Measurements from ENCODE around the gene CNTFR.

The CNTFR gene

DNA sequence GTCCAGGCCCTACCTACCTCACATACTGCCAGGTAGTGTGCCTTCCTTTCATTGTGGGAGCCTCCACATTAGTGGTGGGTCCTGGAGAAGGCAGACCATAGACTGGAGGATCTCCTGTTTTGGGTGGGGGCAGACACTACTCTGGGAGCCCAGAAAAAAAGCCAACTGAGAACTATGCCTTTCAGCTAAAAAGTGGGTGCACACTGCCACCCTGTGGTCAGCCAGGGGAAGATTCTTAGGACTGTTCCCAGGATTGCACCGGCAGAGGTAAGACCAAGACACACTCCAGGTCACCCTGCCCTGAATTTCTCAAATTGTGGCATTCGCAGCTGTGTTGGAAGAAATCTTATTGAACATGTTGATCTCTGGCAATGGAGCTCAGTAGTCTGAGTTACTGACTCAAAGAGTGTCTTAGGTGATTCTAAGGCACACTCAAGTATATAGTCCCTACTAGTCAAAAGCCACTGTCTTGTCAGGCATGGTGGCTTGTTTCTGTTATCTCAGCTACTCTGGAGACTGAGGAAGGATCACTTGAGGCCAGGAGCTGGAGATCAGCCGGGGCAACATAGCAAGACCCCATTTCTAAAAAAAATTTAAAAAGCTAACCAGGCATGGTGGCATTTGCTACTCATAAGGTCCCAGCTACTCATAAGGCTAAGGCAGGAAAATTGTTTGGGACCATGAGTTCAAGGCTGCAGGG lies 44.5 kb upstream of the CNTFR start:
- DNase-seq (ENCODE audit: low spot score) = no peak
- Histone ChIP-seq H3K27ac (no peak overlapping the region), H3K4me3 (no peak overlapping the region)
- TF ChIP-seq, protein P1, sequence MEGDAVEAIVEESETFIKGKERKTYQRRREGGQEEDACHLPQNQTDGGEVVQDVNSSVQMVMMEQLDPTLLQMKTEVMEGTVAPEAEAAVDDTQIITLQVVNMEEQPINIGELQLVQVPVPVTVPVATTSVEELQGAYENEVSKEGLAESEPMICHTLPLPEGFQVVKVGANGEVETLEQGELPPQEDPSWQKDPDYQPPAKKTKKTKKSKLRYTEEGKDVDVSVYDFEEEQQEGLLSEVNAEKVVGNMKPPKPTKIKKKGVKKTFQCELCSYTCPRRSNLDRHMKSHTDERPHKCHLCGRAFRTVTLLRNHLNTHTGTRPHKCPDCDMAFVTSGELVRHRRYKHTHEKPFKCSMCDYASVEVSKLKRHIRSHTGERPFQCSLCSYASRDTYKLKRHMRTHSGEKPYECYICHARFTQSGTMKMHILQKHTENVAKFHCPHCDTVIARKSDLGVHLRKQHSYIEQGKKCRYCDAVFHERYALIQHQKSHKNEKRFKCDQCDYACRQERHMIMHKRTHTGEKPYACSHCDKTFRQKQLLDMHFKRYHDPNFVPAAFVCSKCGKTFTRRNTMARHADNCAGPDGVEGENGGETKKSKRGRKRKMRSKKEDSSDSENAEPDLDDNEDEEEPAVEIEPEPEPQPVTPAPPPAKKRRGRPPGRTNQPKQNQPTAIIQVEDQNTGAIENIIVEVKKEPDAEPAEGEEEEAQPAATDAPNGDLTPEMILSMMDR (IDR thresholded peaks at IDR 0.05) = peak; percentile 73

DNA sequence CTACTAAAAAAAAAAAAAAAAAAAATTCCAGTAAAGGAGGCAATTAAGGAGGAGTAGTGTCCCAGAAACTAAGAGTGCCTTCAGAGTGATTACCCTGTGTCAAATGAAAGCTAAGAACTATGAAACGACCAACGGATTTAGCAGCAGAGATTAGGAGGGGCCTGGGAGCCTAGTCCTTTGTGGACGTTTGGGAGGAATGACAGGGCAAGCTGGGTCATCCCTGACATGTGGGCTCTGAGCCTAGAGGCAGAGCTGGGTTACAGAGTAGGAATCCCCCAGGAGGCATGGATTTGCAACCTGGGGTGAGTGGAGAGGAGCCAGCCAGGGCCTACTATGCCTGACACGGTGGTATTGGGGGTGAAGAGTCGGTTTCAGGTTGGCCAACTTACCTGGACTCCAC lies 43.6 kb upstream of the CNTFR start:
- H3K27ac ChIP-seq = no peak overlapping the region
- no peak for DNase-seq (ENCODE audit: low spot score)

DNA sequence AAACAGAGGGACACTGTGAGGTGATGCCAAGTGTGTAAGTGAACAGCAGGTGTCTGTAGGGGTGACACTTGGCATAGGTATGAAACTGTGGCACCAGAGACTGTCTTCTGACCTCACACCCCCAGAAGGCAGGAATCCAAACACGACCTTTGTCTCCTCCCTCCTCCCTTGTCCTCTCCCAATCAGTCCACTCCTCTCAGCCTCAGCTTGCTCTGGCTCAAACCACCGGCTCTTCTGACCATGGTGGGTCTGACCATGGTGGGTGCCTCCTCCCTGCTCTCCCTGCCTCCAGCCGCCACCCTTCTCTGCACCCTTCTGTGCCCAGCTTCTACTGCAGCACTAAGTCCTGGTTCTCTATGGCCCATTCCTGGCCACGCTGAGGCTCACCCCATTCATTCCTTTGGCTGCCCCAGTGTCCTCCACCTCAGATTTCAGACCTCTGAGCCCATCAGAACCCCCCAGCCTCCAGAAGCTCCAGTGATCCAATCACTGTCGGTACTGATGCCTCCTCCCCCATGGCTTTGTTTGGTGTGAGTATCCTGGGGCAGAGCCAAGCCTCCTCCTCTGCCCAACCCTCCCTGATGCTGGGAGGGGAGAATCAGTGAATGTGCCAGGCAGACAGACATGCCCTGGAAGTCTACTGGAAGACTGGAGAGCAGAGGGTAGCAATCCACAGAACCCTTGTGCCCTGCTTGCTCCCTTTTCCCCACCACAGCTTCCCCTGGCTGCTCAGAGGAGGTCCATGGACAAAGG lies 41.1 kb upstream of the CNTFR start:
- TF ChIP-seq, protein P1 (IDR thresholded peaks at IDR 0.05) = no peak
- H3K4me3 ChIP-seq = no peak overlapping the region
- DNase-seq (ENCODE audit: low spot score) = no peak
- no peak overlapping the region for H3K27ac ChIP-seq

More for the DNA sequence above, 43.6 kb upstream of the CNTFR start:
- TF ChIP-seq, protein P1 (IDR thresholded peaks at IDR 0.05) = no peak
- H3K4me3 ChIP-seq = no peak overlapping the region

DNA sequence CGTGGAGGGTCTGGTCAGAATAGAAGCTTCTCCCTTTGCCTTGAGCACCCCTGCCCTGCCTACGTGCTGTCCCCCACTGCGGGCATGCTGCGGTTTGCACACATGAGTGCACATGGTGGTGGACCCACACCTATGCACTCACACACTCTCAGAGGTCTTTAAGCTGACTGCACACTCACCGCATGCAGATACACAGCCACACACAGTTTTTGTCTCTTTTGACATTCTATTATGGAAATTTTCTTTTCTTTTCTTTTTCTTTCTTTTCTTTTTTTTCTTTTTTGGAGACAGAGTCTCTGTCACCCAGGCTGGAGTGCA lies 39.9 kb upstream of the CNTFR start:
- no peak overlapping the region for H3K27ac ChIP-seq
- no peak for DNase-seq (ENCODE audit: low spot score)
- TF ChIP-seq, protein P1 (IDR thresholded peaks at IDR 0.05) = no peak
- H3K4me3 ChIP-seq = peak overlapping the region; percentile 75

DNA sequence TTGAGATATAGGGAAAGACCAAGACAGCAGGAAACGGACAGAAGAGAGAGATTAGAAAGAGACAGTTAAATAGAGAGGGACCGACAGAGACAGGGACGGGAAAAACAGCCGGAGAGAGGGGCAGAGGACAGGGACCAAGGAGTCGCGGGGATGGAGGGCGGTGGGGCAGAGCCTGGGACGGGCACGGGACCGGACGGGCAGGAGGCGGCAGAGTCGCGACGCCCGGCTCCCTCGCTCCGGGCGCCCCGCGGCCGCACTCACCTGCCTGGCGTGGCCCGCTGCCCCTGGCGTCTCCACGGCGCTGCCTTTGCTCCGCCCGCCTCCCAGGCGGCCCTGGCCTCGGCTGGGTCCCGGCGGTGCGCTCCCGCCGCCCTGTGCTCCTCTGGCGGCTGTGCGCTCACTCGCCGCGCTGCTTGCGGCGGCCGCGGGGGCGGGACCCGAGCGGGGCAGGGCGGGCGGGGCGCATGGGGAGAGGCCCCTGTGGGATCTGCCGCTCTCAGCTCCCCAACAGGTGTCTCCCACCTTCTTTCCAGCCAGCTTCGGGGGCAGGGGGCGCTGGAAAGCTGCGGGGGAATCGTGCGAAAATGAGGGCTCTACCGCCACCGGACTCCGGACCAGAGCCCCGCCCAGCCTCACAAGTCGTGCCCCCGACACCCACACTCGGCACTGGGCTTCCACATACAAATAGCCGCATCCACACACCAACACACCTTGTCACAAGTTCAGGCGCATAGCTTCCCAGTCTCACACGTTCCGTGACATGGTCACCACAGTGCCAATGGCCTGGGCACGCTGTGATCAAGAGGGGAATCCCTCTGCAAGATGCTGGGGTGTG lies 39.3 kb upstream of the CNTFR start, which contains the start of gene ARID3C:
ARID3C (minus strand) TSS at position 411 of the 835 bp plus-strand sequence. CDS start 1,052 bp downstream, outside the sequence.
- Histone ChIP-seq H3K27ac (no peak within 1 kb of the TSS), H3K4me3 (peak within 1 kb of the TSS; percentile 75)
- DNase-seq (ENCODE audit: low spot score) = no peak
- TF ChIP-seq, protein P1 (IDR thresholded peaks at IDR 0.05) = no peak

DNA sequence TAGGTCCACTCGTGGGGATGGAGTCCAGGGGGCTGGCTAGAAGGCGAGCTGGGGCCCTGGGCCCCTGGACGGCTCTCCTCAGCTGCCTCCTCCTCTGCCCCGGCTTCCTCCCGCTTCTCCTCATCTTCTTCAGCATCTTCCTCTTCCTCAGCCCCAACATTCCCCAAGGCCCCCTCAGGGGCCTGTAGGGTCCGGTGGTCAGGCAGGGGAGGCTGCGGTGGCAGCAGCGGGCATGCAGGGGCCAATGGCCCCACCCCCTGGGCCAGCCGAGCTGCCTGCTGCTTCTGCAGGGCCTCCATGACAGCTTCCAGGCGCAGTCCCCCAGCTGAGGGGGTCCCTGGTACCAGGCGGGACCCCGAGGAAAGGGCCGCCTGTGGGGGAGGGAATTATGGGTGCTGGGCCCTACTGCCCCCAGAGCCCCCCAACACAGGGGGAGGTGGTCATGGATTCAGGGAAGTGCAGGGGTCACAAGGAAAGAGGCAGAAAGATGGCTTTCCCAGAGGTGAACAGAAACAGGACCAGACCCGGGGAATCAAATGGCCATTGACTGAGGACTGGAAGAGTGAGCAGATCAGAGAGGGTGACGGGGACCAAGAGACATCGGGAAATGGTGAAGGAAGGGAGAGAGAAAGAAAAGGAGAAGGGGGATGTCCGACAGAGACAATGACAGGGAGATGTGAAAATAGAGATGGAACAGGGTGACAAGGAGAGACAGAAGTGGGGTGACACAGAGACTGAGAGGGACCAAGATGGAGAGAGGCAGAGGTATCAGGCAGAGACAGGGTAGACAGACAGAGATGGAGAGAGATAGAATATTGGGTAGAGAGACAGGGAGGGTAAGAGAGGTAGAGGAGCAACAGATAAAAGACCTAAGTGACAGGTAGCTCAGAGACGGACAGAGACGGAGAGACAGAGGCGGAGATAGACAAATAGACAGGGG lies 38.5 kb upstream of the CNTFR start:
- DNase-seq (ENCODE audit: low spot score) = no peak
- TF ChIP-seq, protein P1 (IDR thresholded peaks at IDR 0.05) = no peak
- Histone ChIP-seq H3K27ac (no peak overlapping the region), H3K4me3 (peak overlapping the region; percentile 75)
